Loucy (cell line): ENCODE results near the gene HMGN5.

Experiments used
- H2AFZ ChIP-seq: fragments of 200-600 bp; sonication (generic); 2 replicates; pipeline ENCODE4 v1.6.0; 2016; ENCODE audit warnings: antibody characterized with exemption, mild to moderate bottlenecking, low read length, moderate library complexity
- H3F3A ChIP-seq: fragments of 200-600 bp; 2 replicates; pipeline ENCODE4 v1.6.0; 2016; ENCODE audit warnings: antibody characterized with exemption, low read depth, mild to moderate bottlenecking
- H3K27me3 ChIP-seq: fragments of 200-600 bp; sonication (generic); 2 replicates; pipeline ENCODE4 v1.6.1; 2014; ENCODE audit warnings: low read length, mild to moderate bottlenecking; ENCODE audit not compliant: insufficient read depth, poor library complexity, severe bottlenecking
- H3K36me3 ChIP-seq: fragments of 200-600 bp; sonication (generic); 2 replicates; pipeline ENCODE4 v1.6.1; 2016; ENCODE audit warnings: low read length; ENCODE audit not compliant: insufficient read depth
- H3K4me1 ChIP-seq: fragments of 200-600 bp; sonication (generic); 2 replicates; pipeline ENCODE4 v1.5.1; 2014; ENCODE audit warnings: low read length, mild to moderate bottlenecking; ENCODE audit not compliant: insufficient read depth, poor library complexity, severe bottlenecking
- H3K4me2 ChIP-seq: fragments of 200-600 bp; sonication (generic); 2 replicates; pipeline ENCODE4 v1.6.0; 2014; ENCODE audit warnings: antibody characterized with exemption, low read length, low read depth, mild to moderate bottlenecking; ENCODE audit not compliant: poor library complexity, severe bottlenecking
- H3K4me3 ChIP-seq: fragments of 200-600 bp; sonication (generic); 2 replicates; pipeline ENCODE4 v1.5.1; 2014; ENCODE audit warnings: low read length, mild to moderate bottlenecking, mixed read lengths; ENCODE audit not compliant: poor library complexity, severe bottlenecking
- H3K79me2 ChIP-seq: fragments of 200-600 bp; sonication (generic); 2 replicates; pipeline ENCODE4 v1.6.1; 2014; ENCODE audit warnings: low read length; ENCODE audit not compliant: insufficient read depth
- H3K9ac ChIP-seq: fragments of 200-600 bp; sonication (generic); 2 replicates; pipeline ENCODE4 v1.6.0; 2014; ENCODE audit warnings: mild to moderate bottlenecking, low read depth, low read length, moderate library complexity; ENCODE audit not compliant: poor library complexity, severe bottlenecking
- H3K9me2 ChIP-seq: fragments of 200-600 bp; sonication (generic); replicated peaks from 2 replicates; pipeline ENCODE4 v1.6.1; 2016; ENCODE audit warnings: low read depth, low read length, mixed read lengths
- H3K9me3 ChIP-seq: fragments of 200-600 bp; sonication (generic); 2 replicates; pipeline ENCODE4 v1.6.1; 2014; ENCODE audit warnings: mild to moderate bottlenecking, antibody characterized with exemption, low read length, low read depth; ENCODE audit not compliant: insufficient read depth
- H4K20me1 ChIP-seq: fragments of 200-600 bp; sonication (generic); 2 replicates; pipeline ENCODE4 v1.6.0; 2014; ENCODE audit warnings: antibody characterized with exemption, low read length, mild to moderate bottlenecking; ENCODE audit not compliant: insufficient read depth, poor library complexity, severe bottlenecking
- CTCF ChIP-seq: fragments of 200-600 bp; sonication (generic); conservative IDR thresholded peaks from 2 replicates; pipeline ENCODE4 v1.5.1; 2014; ENCODE audit warnings: mild to moderate bottlenecking, antibody characterized with exemption, low read length
- EZH2phosphoT487 ChIP-seq: fragments of 200-600 bp; IDR thresholded peaks from 2 replicates; pipeline ENCODE4 v1.6.1; 2018; ENCODE audit warnings: antibody characterized with exemption, mild to moderate bottlenecking, moderate library complexity, borderline replicate concordance

The HMGN5 gene

GRCh38 chrX:81174286-81174685 lies 27.4 kb downstream of the HMGN5 start:
- H3K4me2 ChIP-seq = no peak overlapping the region
- H3K9me3 ChIP-seq = no peaks in the 10 kb centered on the region
- no peaks in the 10 kb centered on the region for H3K36me3 ChIP-seq
- H3F3A ChIP-seq = no peaks in the 10 kb centered on the region
- no peaks in the 10 kb centered on the region for H3K9me2 ChIP-seq
- H3K4me1 ChIP-seq = no peaks in the 10 kb centered on the region
- H3K79me2 ChIP-seq = no peaks in the 10 kb centered on the region
- no peaks in the 10 kb centered on the region for H4K20me1 ChIP-seq
- no peaks in the 10 kb centered on the region for H3K27me3 ChIP-seq
- no peak for TF ChIP-seq EZH2phosphoT487
- TF ChIP-seq CTCF = peak; percentile 43
- H3K9ac ChIP-seq = no peak overlapping the region
- H3K4me3 ChIP-seq = no peak overlapping the region
- H2AFZ ChIP-seq = no peak overlapping the region

GRCh38 chrX:81168391-81168790 lies 33.3 kb downstream of the HMGN5 start:
- Histone ChIP-seq H3K79me2 (no peaks in the 10 kb centered on the region), H2AFZ (no peak overlapping the region), H3K27me3 (no peaks in the 10 kb centered on the region), H3K9me3 (no peaks in the 10 kb centered on the region), H3K36me3 (no peaks in the 10 kb centered on the region), H3K9me2 (no peaks in the 10 kb centered on the region), H3K4me1 (no peaks in the 10 kb centered on the region), H3K9ac (no peak overlapping the region), H4K20me1 (no peaks in the 10 kb centered on the region), H3F3A (no peaks in the 10 kb centered on the region), H3K4me2 (no peak overlapping the region), H3K4me3 (no peak overlapping the region)
- TF ChIP-seq CTCF = no peak
- no peak for TF ChIP-seq EZH2phosphoT487

- Histone ChIP-seq H3K79me2 (peaks cover 11% of the 10 kb centered on the region), H3K4me3 (peak overlapping the region; percentile 95), H3K9ac (peak overlapping the region; percentile 81), H3K4me1 (peaks cover 16% of the 10 kb centered on the region), H3K9me3 (no peaks in the 10 kb centered on the region), H3K9me2 (no peaks in the 10 kb centered on the region), H3K27me3 (no peaks in the 10 kb centered on the region), H4K20me1 (no peaks in the 10 kb centered on the region), H3F3A (no peaks in the 10 kb centered on the region), H3K4me2 (peak overlapping the region; percentile 88), H2AFZ (peak overlapping the region; percentile 99), H3K36me3 (no peaks in the 10 kb centered on the region)
- no peak for TF ChIP-seq CTCF
- no peak for TF ChIP-seq EZH2phosphoT487
Observed at GRCh38 chrX:81121513-81122363, 80.0 kb downstream of the HMGN5 start.
